NCI-H2227 (cell line): ENCODE measurements around the gene F2RL1.
A peak's percentile ranks its signal among the peaks of the same experiment; 100 is the strongest.
"Not testable (repeated sequence)": the region's sequence is repeated elsewhere in the genome, so short reads cannot be mapped to it uniquely, and the experiment has no call there.

Experiments
- DNase-seq: peaks from one replicate; lab custom pipeline; 2025; ENCODE audit not compliant: unreplicated experiment; lab: John Stamatoyannopoulos, UW

The F2RL1 gene

GRCh38 chr5:76849419-76850291 lies 30.8 kb downstream of the F2RL1 start, which contains the start of gene S100Z:
Gene S100Z (plus strand): TSS chr5:76850014. CDS start chr5:76875360, 25,346 bp downstream.
- DNase-seq = no peak

- no peak for DNase-seq
Observed at GRCh38 chr5:76850543-76851145, 31.8 kb downstream of the F2RL1 start.

GRCh38 chr5:76851728-76852369 lies 33.0 kb downstream of the F2RL1 start:
- no peak for DNase-seq

- DNase-seq = no peak
Observed at GRCh38 chr5:76852772-76853171, 33.9 kb downstream of the F2RL1 start.

- not testable (repeated sequence) for DNase-seq
Observed at GRCh38 chr5:76853741-76854140, 34.9 kb downstream of the F2RL1 start.

- no peak for DNase-seq
Observed at GRCh38 chr5:76854644-76855043, 35.8 kb downstream of the F2RL1 start.

- DNase-seq = not testable (repeated sequence)
Observed at GRCh38 chr5:76855501-76855900, 36.7 kb downstream of the F2RL1 start.

GRCh38 chr5:76855961-76856360 lies 37.1 kb downstream of the F2RL1 start:
- DNase-seq = no peak

GRCh38 chr5:76856800-76857199 lies 38.0 kb downstream of the F2RL1 start:
- not testable (repeated sequence) for DNase-seq

GRCh38 chr5:76859591-76860247 lies 40.9 kb downstream of the F2RL1 start:
- DNase-seq = no peak

GRCh38 chr5:76861612-76862011 lies 42.8 kb downstream of the F2RL1 start:
- DNase-seq = no peak

- no peak for DNase-seq
Observed at GRCh38 chr5:76863001-76863400, 44.2 kb downstream of the F2RL1 start.

- no peak for DNase-seq
Observed at GRCh38 chr5:76866503-76866902, 47.7 kb downstream of the F2RL1 start.

GRCh38 chr5:76867038-76867437 lies 48.2 kb downstream of the F2RL1 start:
- DNase-seq = no peak

GRCh38 chr5:76867827-76868693 lies 49.2 kb downstream of the F2RL1 start:
- DNase-seq = peak; percentile 53

- no peak for DNase-seq
Observed at GRCh38 chr5:76870046-76870445, 51.2 kb downstream of the F2RL1 start.

- DNase-seq = no peak
Observed at GRCh38 chr5:76874088-76874581, 55.3 kb downstream of the F2RL1 start.
